ENCODE data around the gene CBY1.

CBY1 gene

DNA sequence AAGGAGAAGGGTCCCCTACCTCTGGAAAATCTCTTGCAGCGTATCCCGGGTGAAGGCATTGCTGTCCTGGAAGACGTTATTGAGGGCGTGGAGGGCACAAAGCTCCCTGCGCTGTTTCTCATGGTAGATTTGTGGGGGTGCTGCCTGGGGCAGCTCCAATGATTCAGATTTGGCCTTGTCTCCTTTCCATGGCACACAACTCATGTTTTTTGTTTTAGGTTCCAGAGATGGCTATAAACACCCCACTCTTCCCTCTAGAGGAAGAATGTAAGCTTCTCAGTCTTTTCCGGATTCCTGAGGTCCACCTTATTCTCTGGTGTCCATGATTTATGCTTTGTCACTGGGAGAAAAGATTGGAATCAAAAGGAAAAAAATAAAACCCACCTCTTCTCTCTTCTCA lies 43.3 kb downstream of the CBY1 start:
- TF ChIP-seq, protein P1, sequence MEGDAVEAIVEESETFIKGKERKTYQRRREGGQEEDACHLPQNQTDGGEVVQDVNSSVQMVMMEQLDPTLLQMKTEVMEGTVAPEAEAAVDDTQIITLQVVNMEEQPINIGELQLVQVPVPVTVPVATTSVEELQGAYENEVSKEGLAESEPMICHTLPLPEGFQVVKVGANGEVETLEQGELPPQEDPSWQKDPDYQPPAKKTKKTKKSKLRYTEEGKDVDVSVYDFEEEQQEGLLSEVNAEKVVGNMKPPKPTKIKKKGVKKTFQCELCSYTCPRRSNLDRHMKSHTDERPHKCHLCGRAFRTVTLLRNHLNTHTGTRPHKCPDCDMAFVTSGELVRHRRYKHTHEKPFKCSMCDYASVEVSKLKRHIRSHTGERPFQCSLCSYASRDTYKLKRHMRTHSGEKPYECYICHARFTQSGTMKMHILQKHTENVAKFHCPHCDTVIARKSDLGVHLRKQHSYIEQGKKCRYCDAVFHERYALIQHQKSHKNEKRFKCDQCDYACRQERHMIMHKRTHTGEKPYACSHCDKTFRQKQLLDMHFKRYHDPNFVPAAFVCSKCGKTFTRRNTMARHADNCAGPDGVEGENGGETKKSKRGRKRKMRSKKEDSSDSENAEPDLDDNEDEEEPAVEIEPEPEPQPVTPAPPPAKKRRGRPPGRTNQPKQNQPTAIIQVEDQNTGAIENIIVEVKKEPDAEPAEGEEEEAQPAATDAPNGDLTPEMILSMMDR (conservative IDR thresholded peaks at IDR 0.05; ENCODE audit: low read depth), result no peak
- ChIA-PET CTCF (interaction anchor here (0.9 to 2.0 kb wide), 2 partner anchors 18 to 34 kb away, joined by 3 to 7 read pairs; partner anchors contain the start of gene TOMM22), POLR2A (ENCODE audit: low non-redundant PET) (interaction anchor here (0.6 to 0.9 kb wide), 2 partner anchors 18 to 47 kb away, joined by 4 read pairs; partner anchors contain the start of gene TOMM22)
- peak overlapping the region; percentile 90 for H3K27ac ChIP-seq
- no peak for DNase-seq (ENCODE audit: low spot score)

DNA sequence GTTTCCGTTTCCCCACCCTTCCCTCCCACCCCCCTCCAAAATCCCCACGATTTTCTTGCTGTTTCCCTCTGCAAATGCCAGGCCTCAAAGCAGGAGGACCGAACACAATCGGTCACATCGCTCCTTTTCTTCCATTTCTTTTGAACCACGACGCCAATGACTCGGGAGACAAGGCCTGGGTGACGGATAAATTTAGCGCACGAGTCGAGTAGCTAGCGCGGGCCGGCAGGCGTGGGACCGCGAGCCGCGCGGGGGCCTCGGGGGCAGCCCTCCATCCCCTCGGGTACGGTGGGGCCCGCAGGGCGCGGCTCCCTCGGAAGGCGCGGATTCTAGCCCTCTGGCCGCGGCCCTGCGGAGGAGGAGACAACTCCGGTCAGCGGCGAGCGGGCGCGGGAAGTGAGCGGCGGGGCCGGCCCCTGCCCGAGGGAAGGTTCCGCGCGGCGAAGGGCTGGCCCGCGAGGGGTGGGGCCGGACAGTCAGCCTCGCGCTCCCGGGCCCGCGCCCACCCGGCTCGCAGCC lies 43.9 kb downstream of the CBY1 start:
- DNase-seq (ENCODE audit: low spot score), result peak; percentile 41
- POLR2A ChIA-PET (ENCODE audit: low non-redundant PET), result no interaction called here
- H3K27ac ChIP-seq, result peak overlapping the region; percentile 90
- TF ChIP-seq, protein P1 (conservative IDR thresholded peaks at IDR 0.05; ENCODE audit: low read depth), result no peak
- CTCF ChIA-PET, result interaction anchor here (2.0 kb wide), 1 partner anchor 19 kb away, joined by 7 read pairs; the partner anchor contains the start of gene TOMM22

DNA sequence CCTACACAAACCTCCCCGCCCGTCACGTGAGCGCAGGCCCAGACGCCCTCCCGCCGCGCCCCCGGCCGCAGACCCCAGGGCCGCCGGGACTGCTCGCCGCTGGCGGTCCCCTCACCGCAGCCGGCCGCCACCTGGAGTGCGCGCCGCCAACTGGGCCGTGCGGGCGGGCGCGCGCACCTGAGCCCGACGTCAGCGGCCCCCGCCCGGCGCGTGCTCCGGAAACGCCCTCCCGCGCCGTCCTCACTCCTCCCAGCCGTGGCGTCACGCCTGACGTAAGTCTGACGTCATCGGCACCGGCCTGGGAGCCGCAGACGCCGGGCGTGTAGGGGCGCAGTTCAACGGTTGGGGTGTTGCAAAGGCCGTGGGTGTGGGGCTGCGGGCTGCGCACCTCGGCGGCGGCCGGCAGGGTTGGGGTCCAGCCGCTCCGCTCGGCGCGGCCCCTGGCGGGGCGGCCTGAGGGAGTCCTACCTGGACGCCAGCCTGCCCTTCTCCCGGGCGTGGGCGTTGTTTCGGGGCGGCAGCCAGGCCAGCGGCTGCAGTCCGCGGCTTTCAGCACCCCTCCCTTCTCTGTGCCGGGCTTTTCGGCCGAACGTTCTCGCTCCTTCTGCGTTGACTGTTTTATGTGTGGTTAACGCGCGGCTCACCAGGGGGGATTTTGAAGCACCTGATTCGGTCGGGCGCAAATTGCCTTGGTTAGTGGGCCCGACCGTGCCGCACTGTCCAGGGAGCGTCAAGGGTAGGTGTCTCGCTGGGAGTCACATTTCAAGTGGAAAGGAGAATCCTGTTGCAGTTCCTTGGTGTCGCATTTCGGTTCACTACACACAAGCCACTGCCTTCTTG lies 44.6 kb downstream of the CBY1 start, which contains the start of gene JOSD1:
Gene JOSD1, minus strand, starts transcription at position 155 of the 840 bp plus-strand sequence. CDS start 956 bp downstream, outside the sequence.
- POLR2A ChIA-PET (ENCODE audit: low non-redundant PET), result no interaction called here
- CTCF ChIA-PET, result no interaction called here
- peak within 1 kb of the TSS; percentile 90 for H3K27ac ChIP-seq
- TF ChIP-seq, protein P1 (conservative IDR thresholded peaks at IDR 0.05; ENCODE audit: low read depth), result no peak
- peak; percentile 73 for DNase-seq (ENCODE audit: low spot score)

DNA sequence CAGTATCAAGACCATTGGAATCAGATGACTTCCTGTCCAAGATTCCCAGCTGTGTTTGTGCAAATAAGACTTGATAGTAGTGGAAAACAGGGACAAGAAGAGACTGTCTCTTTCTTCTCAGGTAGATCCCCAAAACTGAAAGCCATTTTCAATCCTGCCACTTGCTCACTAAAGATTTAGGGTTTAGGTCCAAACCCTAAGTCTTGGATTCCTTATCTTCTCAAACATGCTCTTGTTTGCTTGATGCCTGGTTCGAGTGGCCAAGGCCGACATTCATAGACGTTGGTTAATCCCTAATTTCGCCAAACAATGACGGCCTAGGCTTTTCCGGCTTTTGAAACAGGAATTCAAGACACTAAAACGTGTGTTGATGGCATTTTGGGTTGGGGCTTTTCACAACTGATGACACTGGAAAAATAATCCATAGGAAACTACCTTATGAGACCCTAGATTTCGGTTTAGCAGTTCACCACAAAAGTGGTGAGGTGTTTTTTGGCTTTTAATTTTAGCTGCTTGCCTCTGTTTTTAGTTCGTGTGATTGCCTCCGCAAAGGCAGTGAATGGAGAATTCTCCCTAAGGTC lies 48.3 kb downstream of the CBY1 start:
- H3K27ac ChIP-seq, result peak overlapping the region; percentile 88
- ChIA-PET CTCF (no interaction called here), POLR2A (ENCODE audit: low non-redundant PET) (no interaction called here)
- TF ChIP-seq, protein P1 (conservative IDR thresholded peaks at IDR 0.05; ENCODE audit: low read depth), result no peak
- no peak for DNase-seq (ENCODE audit: low spot score)

DNA sequence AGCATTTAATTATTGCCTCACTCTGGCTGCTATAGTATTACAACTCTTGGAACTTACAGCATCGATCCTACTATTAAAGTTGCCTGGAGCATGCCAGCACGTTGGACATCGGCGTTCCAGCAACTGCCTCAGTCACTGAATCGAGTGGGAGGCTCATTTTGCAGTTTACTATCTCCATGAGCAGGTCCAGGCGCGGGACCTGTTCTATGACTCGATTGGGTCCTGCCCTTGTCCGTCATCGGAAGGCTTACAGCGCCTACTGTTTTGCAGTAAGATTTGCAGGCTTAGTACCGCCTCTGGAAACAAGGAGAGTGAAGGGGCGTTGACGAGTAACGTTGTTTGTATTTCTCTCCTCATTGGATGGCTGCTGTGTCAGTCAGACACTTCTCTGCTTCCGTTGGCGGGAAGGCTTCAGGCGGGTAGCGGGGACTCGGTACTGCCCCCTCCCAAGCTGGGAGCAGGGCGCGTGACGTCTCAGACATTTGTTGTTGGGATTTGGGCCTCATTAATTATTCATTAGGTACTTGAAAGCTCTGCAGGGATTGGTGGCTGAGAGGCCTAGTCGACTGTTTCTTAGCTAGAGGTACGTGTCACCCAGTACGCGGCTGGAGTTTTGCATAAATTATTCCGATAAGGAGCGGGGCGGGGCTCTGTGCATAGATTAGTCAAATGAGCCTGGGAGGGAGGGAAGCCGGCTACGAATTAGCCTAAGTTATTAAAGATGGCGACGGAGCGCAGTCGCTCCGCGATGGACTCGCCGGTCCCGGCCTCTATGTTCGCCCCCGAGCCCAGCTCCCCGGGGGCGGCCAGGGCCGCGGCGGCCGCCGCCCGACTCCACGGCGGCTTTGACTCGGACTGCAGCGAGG lies 49.0 kb downstream of the CBY1 start, which contains the start of gene GTPBP1:
Gene GTPBP1, plus strand, starts transcription at position 710 of the 866 bp plus-strand sequence. Its CDS starts 12 bp downstream, at position 722.
- ChIA-PET CTCF (interaction anchor here (0.8 kb wide), 1 partner anchor 653 kb away, joined by 3 read pairs; no protein-coding TSS in a partner anchor), POLR2A (ENCODE audit: low non-redundant PET) (interaction anchor here (0.6 kb wide), 2 partner anchors 52 to 336 kb away, joined by 3 to 8 read pairs; no protein-coding TSS in a partner anchor)

More for the DNA sequence above, 49.0 kb downstream of the CBY1 start, which contains the start of gene GTPBP1:
- TF ChIP-seq, protein P1 (conservative IDR thresholded peaks at IDR 0.05; ENCODE audit: low read depth), result no peak
- DNase-seq (ENCODE audit: low spot score), result peak; percentile 97
- peak within 1 kb of the TSS; percentile 88 for H3K27ac ChIP-seq

All from RWPE1 (cell line).